ENCODE measurements around the gene CLK4.

- TF ChIP-seq, protein P1, sequence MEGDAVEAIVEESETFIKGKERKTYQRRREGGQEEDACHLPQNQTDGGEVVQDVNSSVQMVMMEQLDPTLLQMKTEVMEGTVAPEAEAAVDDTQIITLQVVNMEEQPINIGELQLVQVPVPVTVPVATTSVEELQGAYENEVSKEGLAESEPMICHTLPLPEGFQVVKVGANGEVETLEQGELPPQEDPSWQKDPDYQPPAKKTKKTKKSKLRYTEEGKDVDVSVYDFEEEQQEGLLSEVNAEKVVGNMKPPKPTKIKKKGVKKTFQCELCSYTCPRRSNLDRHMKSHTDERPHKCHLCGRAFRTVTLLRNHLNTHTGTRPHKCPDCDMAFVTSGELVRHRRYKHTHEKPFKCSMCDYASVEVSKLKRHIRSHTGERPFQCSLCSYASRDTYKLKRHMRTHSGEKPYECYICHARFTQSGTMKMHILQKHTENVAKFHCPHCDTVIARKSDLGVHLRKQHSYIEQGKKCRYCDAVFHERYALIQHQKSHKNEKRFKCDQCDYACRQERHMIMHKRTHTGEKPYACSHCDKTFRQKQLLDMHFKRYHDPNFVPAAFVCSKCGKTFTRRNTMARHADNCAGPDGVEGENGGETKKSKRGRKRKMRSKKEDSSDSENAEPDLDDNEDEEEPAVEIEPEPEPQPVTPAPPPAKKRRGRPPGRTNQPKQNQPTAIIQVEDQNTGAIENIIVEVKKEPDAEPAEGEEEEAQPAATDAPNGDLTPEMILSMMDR (IDR thresholded peaks at IDR 0.05) = no peak
- no peak for TF ChIP-seq POLR2A (IDR thresholded peaks at IDR 0.05)
These were observed 38.9 kb downstream of the CLK4 start for GRCh38 chr5:178587763-178588611.
